ENCODE data around the gene MMP28. TPM values are rescaled to one million over a fixed set of nuclear protein-coding genes. Genes with fewer than 3 reads are reported as not detected.

Gene MMP28
- total RNA-seq, 1 experiment from 2014 or later = not detected

DNA sequence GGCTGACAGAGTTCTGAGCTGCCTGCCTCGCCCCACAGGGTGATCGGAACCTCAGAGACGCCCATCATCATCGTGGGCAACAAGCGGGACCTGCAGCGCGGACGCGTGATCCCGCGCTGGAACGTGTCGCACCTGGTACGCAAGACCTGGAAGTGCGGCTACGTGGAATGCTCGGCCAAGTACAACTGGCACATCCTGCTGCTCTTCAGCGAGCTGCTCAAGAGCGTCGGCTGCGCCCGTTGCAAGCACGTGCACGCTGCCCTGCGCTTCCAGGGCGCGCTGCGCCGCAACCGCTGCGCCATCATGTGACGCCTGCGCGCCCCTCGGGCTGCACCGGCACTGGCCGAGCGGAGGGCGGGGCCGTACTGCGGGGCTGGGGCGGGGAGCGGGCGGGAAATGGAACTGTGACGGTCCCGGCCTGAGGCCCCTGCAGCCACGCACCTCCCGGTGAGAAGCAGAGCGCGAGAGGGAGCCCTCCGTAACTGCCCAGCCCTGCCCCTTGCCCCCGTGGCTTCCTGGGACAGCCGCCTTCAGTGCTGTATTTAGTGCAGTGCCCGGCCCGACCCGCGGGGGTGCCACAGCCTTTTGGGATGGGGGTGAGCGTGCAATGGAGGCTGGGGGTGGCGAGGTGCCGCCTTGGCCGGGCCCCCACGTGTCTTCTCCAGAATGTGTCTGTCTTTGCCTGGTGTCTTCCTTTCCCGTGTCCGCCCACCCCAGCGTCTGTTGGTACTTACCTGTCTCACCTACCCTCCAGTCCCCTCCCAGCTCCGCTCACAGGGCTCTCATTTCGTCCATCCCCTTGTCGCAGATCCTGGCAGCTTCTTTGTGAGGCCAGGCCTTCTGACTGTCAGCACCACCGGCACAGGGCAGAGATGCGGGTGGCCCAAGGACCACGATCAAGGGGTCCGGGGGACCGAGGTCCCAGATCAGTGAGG lies 54.2 kb downstream of the MMP28 start:
- TF ChIP-seq, protein P1, sequence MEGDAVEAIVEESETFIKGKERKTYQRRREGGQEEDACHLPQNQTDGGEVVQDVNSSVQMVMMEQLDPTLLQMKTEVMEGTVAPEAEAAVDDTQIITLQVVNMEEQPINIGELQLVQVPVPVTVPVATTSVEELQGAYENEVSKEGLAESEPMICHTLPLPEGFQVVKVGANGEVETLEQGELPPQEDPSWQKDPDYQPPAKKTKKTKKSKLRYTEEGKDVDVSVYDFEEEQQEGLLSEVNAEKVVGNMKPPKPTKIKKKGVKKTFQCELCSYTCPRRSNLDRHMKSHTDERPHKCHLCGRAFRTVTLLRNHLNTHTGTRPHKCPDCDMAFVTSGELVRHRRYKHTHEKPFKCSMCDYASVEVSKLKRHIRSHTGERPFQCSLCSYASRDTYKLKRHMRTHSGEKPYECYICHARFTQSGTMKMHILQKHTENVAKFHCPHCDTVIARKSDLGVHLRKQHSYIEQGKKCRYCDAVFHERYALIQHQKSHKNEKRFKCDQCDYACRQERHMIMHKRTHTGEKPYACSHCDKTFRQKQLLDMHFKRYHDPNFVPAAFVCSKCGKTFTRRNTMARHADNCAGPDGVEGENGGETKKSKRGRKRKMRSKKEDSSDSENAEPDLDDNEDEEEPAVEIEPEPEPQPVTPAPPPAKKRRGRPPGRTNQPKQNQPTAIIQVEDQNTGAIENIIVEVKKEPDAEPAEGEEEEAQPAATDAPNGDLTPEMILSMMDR (conservative IDR thresholded peaks at IDR 0.05) = peak; percentile 46; the same call in 2 of the 3 replicates
- H2BK20ac ChIP-seq (ENCODE audit: low read depth, low read length, poor library complexity, severe bottlenecking) = no peak overlapping the region
- H3T11ph ChIP-seq (ENCODE audit: low read length) = no peak overlapping the region
- no peak overlapping the region for H4K91ac ChIP-seq (ENCODE audit: insufficient read length, low read depth, low read length)
- Mint-ChIP-seq H3K36me3 (ENCODE audit: insufficient read depth in 1 of 3, low read depth in 3 of 3) (no peaks in the 10 kb centered on the region; a peak in 1 of 7 replicates), H3K27ac (no peak overlapping the region), H3K27me3 (ENCODE audit: low read depth) (peaks cover 67% of the 10 kb centered on the region), H3K4me3 (peak overlapping the region; percentile 57 to 83), H3K4me1 (peaks cover 7 to 13% of the 10 kb centered on the region in 2 experiments), H3K9me3 (peaks cover 0 to 6% of the 10 kb centered on the region in 2 experiments; a peak in 2 of 5 replicates)
- H3K4ac ChIP-seq (ENCODE audit: low read depth, low read length) = no peak overlapping the region
- no peak overlapping the region for H4K8ac ChIP-seq (replicated peaks; ENCODE audit: insufficient read length, low read depth, low read length)
- no peak overlapping the region for H3K18ac ChIP-seq (ENCODE audit: insufficient read length, low read depth, low read length)
- H3K23ac ChIP-seq (ENCODE audit: insufficient read length, low read depth, low read length) = no peak overlapping the region
- no peak overlapping the region for H2BK120ac ChIP-seq (ENCODE audit: low read depth, low read length, poor library complexity, severe bottlenecking)
- H2BK15ac ChIP-seq (ENCODE audit: low read depth, low read length) = no peak overlapping the region
- no peaks in the 10 kb centered on the region for H3K9me3 ChIP-seq (ENCODE audit: control insufficient read depth, low read depth, low read length)
- H4K20me1 ChIP-seq (ENCODE audit: control insufficient read depth, insufficient read depth, insufficient read length) = no peaks in the 10 kb centered on the region
- WGBS (ENCODE audit: extremely low coverage, insufficient read length, low lambda C conversion rate) = no CpG with 5 or more reads among the region's 73 CpGs
- H2BK5ac ChIP-seq (ENCODE audit: insufficient read length, low read length) = no peak overlapping the region
- no peak overlapping the region for H3K56ac ChIP-seq (ENCODE audit: insufficient read length, low read depth, low read length)
- H3K4me1 ChIP-seq (ENCODE audit: insufficient read depth, low read length) = no peaks in the 10 kb centered on the region
- H2AFZ ChIP-seq (ENCODE audit: low read length) = no peak overlapping the region
- H2AK5ac ChIP-seq (ENCODE audit: insufficient read length, low read length) = no peak overlapping the region
- peaks cover 4% of the 10 kb centered on the region for H3K23me2 ChIP-seq (ENCODE audit: insufficient read length, low read depth, low read length, poor library complexity, severe bottlenecking)
- H2BK12ac ChIP-seq (ENCODE audit: insufficient read length, low read depth, low read length) = no peak overlapping the region
- no peak overlapping the region; the same call in 1 of the 2 replicates for H3K14ac ChIP-seq (ENCODE audit: insufficient read depth, low read length)
- H3K9ac ChIP-seq (ENCODE audit: extremely low read depth, insufficient read length, low read length) = no peak overlapping the region
- H3K27me3 ChIP-seq (ENCODE audit: insufficient read depth, low read length) = peaks cover 17% of the 10 kb centered on the region; the same call in 1 of the 2 replicates
- H3K79me1 ChIP-seq (ENCODE audit: insufficient read depth, low read depth, low read length, poor library complexity, severe bottlenecking) = no peaks in the 10 kb centered on the region
- peak overlapping the region; percentile 32 for H3K4me2 ChIP-seq (ENCODE audit: insufficient read depth, insufficient read length, low read length)
- no peaks in the 10 kb centered on the region for H3K79me2 ChIP-seq (ENCODE audit: insufficient read depth, low read length)
- H4K5ac ChIP-seq (ENCODE audit: insufficient read length, low read depth, low read length) = no peak overlapping the region
- no peak overlapping the region for H3K27ac ChIP-seq (ENCODE audit: insufficient read length, low read depth, low read length)
- peak; percentile 82 for DNase-seq

Data from H9 (cell line).